ENCODE measurements around the gene HEPHL1.
"Not testable (repeated sequence)": the region's sequence is repeated elsewhere in the genome, so short reads cannot be mapped to it uniquely, and the experiment has no call there.

Gene HEPHL1

GRCh38 chr11:94153320-94153719, 132.2 kb downstream of the HEPHL1 start:
- DNase-seq = no peak

GRCh38 chr11:94154095-94154856, 133.1 kb downstream of the HEPHL1 start:
- no peak for DNase-seq

- DNase-seq = not testable (repeated sequence)
Measured at GRCh38 chr11:94157339-94157738, 136.2 kb downstream of the HEPHL1 start.
